ENCODE results near the gene AHRR. TPM values are rescaled to one million over a fixed set of nuclear protein-coding genes. Genes with fewer than 3 reads are reported as not detected.

Gene AHRR
- total RNA-seq, 1 donor, result 22.5 TPM

DNA sequence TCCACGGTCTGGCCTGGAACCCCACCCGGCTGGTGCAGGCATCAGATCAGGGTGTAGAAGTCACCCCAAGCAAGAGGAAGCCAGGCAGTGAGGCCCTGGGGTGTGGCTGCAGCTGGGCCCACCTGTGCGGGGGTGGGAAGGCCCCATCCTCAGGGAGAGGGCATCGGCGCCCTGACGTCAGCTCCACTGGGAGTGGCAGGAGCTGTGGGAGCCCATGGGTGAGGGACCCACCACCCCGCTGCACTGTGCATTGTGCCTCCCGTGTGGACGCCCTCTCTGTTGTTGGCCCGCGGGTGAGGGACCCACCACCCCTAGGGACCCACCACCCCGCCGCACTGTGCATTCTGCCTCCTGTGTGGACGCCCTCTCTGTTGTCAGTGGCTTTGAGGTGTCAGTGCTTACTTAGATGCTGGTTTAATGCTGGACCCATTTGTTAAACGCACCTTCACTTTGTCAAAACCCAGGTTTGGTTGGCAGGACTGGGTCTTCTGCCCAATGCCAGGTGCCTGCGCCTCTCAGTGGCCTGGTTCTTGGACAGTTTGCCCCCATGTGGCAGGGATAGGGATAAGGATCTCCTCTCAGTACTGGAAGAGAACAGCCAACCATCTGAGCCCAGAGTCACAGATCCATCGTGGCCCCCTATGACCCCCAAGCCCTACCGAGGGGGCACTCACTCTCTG, 114.6 kb downstream of the AHRR start:
- TF ChIP-seq, protein P1, sequence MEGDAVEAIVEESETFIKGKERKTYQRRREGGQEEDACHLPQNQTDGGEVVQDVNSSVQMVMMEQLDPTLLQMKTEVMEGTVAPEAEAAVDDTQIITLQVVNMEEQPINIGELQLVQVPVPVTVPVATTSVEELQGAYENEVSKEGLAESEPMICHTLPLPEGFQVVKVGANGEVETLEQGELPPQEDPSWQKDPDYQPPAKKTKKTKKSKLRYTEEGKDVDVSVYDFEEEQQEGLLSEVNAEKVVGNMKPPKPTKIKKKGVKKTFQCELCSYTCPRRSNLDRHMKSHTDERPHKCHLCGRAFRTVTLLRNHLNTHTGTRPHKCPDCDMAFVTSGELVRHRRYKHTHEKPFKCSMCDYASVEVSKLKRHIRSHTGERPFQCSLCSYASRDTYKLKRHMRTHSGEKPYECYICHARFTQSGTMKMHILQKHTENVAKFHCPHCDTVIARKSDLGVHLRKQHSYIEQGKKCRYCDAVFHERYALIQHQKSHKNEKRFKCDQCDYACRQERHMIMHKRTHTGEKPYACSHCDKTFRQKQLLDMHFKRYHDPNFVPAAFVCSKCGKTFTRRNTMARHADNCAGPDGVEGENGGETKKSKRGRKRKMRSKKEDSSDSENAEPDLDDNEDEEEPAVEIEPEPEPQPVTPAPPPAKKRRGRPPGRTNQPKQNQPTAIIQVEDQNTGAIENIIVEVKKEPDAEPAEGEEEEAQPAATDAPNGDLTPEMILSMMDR (IDR thresholded peaks at IDR 0.05; ENCODE audit: insufficient read depth, low read depth, low read length), result peak; percentile 47
- no peak overlapping the region for H3K4me3 ChIP-seq (ENCODE audit: low read depth, low read length)
- DNase-seq (ENCODE audit: low read depth), result no peak

DNA sequence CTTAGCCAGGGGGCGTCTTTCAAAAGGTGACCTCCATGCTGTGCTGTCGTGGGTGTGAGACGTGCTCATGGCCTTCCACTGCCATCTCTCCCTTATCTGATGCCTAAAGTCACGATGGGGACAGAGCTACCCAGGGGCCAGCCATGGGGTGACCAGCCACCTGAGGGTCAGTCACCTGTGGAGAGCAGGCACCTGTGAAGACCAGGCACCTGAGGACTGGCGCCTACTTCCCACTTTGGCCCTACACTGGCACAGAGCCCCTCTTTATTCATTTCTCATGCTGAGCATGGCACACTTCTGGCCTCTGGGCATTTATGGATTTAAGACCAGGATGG, 115.1 kb downstream of the AHRR start:
- TF ChIP-seq, protein P1 (IDR thresholded peaks at IDR 0.05; ENCODE audit: insufficient read depth, low read depth, low read length), result no peak
- H3K4me3 ChIP-seq (ENCODE audit: low read depth, low read length), result no peak overlapping the region
- no peak for DNase-seq (ENCODE audit: low read depth)

DNA sequence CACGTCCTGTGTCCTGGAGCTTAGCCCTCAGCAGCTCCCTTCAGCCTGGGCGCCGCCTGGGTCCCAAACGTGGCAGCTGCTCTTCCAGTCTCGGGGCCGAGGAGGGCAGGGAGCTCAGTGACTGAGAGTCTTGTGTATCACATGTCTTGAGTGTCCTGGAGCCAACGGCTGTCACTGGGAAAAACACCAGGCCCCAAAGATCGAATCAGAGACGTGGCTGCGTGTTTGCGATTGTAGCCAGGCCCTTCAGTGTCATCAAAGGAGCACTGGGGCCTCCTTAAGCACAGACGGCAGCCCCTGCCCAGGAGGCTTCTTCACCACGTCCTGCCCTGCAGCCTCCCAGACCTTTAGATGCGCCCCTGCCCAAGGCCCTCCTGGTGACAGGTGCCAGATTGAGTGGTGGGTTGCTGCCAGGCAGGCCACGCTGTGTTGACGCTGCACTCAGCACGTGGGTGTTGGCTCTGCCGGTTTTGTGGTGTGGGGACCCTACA, 115.8 kb downstream of the AHRR start:
- DNase-seq (ENCODE audit: low read depth), result peak; percentile 16
- TF ChIP-seq, protein P1 (IDR thresholded peaks at IDR 0.05; ENCODE audit: insufficient read depth, low read depth, low read length), result no peak
- H3K4me3 ChIP-seq (ENCODE audit: low read depth, low read length), result no peak overlapping the region

DNA sequence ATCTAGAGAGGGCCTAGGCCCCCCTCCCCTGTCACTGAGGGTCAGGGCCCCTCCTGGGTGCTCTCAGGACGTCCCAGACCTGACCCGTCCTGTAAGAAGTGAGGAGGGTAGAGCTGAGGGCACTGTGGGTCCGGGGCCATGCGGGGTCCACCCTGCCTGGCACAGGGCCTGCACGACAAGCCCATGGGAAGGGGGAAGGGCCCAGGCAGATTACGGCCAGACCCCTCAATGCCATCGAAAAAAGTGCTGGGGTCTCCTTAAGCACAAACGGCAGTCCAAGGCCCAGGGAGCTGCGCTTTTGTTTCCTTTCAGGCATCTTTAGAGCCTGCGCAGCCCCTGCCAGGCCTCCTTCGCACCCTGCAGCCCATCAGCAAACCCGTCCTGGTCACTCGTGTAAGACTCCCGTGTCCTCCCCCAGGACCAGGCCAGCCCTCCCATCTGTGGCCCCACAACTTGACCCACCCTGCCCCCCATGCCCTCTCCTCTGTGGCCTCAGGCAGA, 117.0 kb downstream of the AHRR start:
- TF ChIP-seq, protein P1 (IDR thresholded peaks at IDR 0.05; ENCODE audit: insufficient read depth, low read depth, low read length), result no peak
- DNase-seq (ENCODE audit: low read depth), result no peak

DNA sequence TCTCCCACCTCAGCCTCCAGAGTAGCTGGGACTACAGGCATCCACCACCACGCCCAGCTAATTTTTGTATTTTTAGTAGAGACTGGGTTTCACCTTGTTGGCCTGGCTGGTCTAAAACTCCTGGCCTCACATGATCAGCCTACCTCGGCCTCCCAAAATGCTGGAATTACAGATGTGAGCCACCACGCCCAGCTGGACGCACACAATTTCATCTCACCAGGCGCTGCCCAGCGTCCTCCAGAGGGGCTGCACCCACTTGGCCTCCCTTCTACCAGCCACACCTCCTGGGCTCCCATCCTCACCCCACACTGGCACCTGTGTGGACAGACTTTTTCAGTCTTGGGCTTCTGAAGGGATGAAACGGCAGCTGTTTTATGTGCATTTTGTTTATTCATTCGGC, 117.7 kb downstream of the AHRR start:
- no peak overlapping the region for H3K4me3 ChIP-seq (ENCODE audit: low read depth, low read length)
- TF ChIP-seq, protein P1 (IDR thresholded peaks at IDR 0.05; ENCODE audit: insufficient read depth, low read depth, low read length), result no peak
- no peak for DNase-seq (ENCODE audit: low read depth)

More for the DNA sequence above, 117.0 kb downstream of the AHRR start:
- no peak overlapping the region for H3K4me3 ChIP-seq (ENCODE audit: low read depth, low read length)

DNA sequence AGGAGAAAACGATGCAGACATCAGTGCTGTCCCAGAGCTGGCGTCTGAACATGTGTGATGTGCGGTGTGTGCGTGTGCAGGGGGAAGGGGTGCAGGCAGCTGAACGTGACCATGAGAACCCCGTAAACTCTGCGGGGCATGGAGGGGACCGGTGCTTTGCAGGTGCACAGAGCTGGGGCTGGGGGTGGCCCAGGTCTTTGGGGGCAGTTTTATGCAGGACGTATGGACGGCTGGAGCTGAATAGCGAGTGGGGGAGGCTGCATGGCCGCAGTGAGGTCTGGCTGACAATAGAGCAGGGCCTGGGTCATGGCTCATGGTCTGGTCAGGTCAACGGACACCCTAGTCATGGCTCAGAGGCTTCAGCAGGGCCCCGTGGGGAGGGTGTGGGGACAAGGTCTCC, 118.1 kb downstream of the AHRR start:
- H3K4me3 ChIP-seq (ENCODE audit: low read depth, low read length), result no peak overlapping the region
- no peak for DNase-seq (ENCODE audit: low read depth)
- TF ChIP-seq, protein P1 (IDR thresholded peaks at IDR 0.05; ENCODE audit: insufficient read depth, low read depth, low read length), result no peak

All from fibroblast of villous mesenchyme (primary cell).